ENCODE measurements around the gene ANTXR1. TPM values are rescaled to one million over a fixed set of nuclear protein-coding genes. Genes with fewer than 3 reads are reported as not detected.

Gene ANTXR1
- total and polyA plus RNA-seq, 2 donors from 2014 or later = 7.0 to 42.6 TPM

DNA sequence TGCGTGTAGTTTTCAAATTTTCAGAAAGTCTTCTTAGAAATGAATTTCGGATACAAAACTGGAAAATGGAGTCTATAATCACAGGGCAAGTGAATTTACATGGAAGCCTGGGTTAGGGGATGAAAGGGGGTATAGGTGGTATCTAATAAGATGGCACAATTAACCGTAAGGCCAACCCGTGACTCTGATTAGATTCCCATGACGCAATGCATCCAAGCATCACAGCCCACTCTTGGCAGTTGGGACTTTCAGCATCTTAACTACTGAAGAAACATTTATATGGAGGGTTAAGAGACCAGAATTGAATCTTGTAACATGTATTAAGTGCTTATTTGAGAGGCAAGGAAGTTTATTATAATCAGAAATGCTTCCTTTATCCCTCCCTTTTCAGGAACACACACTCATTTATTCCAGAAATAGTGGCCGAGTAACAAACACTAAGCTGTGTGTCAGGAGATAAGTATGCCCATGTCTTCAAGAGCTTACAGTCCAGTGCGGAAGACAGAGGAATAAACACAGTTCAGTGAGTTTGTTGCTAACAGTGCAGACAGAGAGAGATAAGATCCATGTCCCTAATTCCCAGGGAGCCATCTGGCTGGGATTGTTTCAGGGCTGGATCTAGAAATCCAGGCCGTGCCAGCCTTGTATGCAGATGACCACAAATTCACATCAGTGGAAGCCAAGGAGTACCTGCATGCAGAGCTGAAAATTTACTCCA, 151.2 kb downstream of the ANTXR1 start:
- Histone ChIP-seq H3K27ac (ENCODE audit: low read depth in 2 of 2, low read length in 2 of 2) (no peak overlapping the region), H3K4me1 (ENCODE audit: control insufficient read depth in 2 of 3, insufficient read depth in 2 of 3, low read depth in 1 of 3, low read length in 3 of 3) (no peaks in the 10 kb centered on the region), H3K4me3 (ENCODE audit: low read length in 3 of 3) (no peak overlapping the region), H3K27me3 (ENCODE audit: control insufficient read depth, insufficient read depth, low read length) (no peaks in the 10 kb centered on the region), H3K9me3 (ENCODE audit: control insufficient read depth in 2 of 3, insufficient read depth in 1 of 3, low read length in 3 of 3) (no peaks in the 10 kb centered on the region), H3K36me3 (ENCODE audit: control insufficient read depth in 2 of 3, insufficient read depth in 3 of 3, low read length in 3 of 3) (no peaks in the 10 kb centered on the region), H3K9ac (ENCODE audit: low read length in 3 of 3) (no peak overlapping the region)
- FAIRE-seq = no peak
- intact Hi-C loops (cut with DNase I) = no loop called here
- no peak for DNase-seq
- TF ChIP-seq, protein P1, sequence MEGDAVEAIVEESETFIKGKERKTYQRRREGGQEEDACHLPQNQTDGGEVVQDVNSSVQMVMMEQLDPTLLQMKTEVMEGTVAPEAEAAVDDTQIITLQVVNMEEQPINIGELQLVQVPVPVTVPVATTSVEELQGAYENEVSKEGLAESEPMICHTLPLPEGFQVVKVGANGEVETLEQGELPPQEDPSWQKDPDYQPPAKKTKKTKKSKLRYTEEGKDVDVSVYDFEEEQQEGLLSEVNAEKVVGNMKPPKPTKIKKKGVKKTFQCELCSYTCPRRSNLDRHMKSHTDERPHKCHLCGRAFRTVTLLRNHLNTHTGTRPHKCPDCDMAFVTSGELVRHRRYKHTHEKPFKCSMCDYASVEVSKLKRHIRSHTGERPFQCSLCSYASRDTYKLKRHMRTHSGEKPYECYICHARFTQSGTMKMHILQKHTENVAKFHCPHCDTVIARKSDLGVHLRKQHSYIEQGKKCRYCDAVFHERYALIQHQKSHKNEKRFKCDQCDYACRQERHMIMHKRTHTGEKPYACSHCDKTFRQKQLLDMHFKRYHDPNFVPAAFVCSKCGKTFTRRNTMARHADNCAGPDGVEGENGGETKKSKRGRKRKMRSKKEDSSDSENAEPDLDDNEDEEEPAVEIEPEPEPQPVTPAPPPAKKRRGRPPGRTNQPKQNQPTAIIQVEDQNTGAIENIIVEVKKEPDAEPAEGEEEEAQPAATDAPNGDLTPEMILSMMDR (IDR thresholded peaks at IDR 0.05; ENCODE audit: borderline replicate concordance, extremely low read depth, insufficient read depth) = no peak

DNA sequence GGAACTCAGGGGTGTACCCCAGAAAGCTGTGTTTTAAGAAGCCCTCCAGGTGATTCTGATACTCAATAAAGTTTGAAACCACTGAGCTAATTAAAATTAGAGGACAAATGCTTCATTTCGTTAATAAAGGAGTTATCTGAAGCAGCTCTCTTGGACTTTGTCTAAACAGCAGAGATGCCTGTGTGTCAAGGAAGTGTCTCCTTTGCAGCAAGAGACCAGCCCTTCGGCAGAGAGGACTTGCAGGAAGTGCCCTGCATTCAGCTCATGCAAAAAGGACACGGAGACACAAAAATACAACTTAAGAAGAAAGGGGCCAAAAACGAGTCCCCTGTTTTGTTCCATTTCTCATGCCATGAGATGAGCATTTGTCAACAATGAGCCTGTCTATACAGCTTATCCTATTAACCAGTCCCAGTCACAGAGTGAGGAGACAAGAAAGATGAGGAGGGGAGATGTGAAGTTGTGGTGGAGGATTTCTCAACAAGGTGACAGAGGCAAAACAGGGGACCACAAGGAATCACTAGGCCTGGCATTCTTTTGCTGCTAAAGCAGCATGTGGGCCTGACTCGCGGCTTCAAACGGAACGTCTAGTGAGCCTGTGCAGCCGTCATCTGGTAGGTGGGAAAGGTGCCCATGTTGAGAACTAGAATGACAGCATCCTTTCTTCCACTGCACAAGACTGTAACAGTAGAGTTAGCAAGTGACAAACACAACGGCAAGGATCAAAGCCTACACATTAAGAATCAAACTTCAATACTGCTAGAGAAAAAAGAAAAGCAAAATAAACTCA, 152.3 kb downstream of the ANTXR1 start:
- Histone ChIP-seq H3K4me1 (ENCODE audit: control insufficient read depth in 2 of 3, insufficient read depth in 2 of 3, low read depth in 1 of 3, low read length in 3 of 3) (no peaks in the 10 kb centered on the region), H3K4me3 (ENCODE audit: low read length in 3 of 3) (no peak overlapping the region), H3K27ac (ENCODE audit: low read depth in 2 of 2, low read length in 2 of 2) (no peak overlapping the region), H3K9me3 (ENCODE audit: control insufficient read depth in 2 of 3, insufficient read depth in 1 of 3, low read length in 3 of 3) (no peaks in the 10 kb centered on the region), H3K27me3 (ENCODE audit: control insufficient read depth, insufficient read depth, low read length) (no peaks in the 10 kb centered on the region), H3K36me3 (ENCODE audit: control insufficient read depth in 2 of 3, insufficient read depth in 3 of 3, low read length in 3 of 3) (no peaks in the 10 kb centered on the region), H3K9ac (ENCODE audit: low read length in 3 of 3) (no peak overlapping the region)
- TF ChIP-seq, protein P1 (IDR thresholded peaks at IDR 0.05; ENCODE audit: borderline replicate concordance, extremely low read depth, insufficient read depth) = no peak
- intact Hi-C loops (cut with DNase I) = no loop called here
- DNase-seq = no peak
- no peak for FAIRE-seq

DNA sequence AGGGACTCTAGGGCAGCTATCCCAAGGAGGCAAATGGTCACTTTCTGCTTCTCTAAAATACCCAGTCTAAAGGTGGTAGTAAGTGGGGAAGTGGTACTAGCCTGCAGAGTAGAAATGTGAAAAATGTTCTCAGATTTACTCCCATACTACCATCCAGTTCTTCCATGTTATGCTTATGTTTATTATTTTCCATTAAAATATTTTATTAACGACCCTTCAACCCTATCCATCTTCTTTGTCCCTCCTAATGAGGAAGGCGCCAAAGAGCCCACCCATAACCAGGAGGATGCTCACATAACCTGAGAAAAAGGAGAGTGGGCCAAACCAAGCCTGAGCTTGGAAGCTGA, 153.5 kb downstream of the ANTXR1 start:
- no peak overlapping the region for H3K27ac ChIP-seq (ENCODE audit: low read depth in 2 of 2, low read length in 2 of 2)

More for the DNA sequence above, 153.5 kb downstream of the ANTXR1 start:
- no peak overlapping the region for H3K4me3 ChIP-seq (ENCODE audit: low read length in 3 of 3)
- H3K36me3 ChIP-seq (ENCODE audit: control insufficient read depth in 2 of 3, insufficient read depth in 3 of 3, low read length in 3 of 3) = no peaks in the 10 kb centered on the region
- FAIRE-seq (no peak), DNase-seq (no peak)
- TF ChIP-seq, protein P1 (IDR thresholded peaks at IDR 0.05; ENCODE audit: borderline replicate concordance, extremely low read depth, insufficient read depth) = no peak
- no peak overlapping the region for H3K9ac ChIP-seq (ENCODE audit: low read length in 3 of 3)
- H3K4me1 ChIP-seq (ENCODE audit: control insufficient read depth in 2 of 3, insufficient read depth in 2 of 3, low read depth in 1 of 3, low read length in 3 of 3) = no peaks in the 10 kb centered on the region
- no peaks in the 10 kb centered on the region for H3K27me3 ChIP-seq (ENCODE audit: control insufficient read depth, insufficient read depth, low read length)
- intact Hi-C loops (cut with DNase I) = no loop called here
- no peaks in the 10 kb centered on the region for H3K9me3 ChIP-seq (ENCODE audit: control insufficient read depth in 2 of 3, insufficient read depth in 1 of 3, low read length in 3 of 3)
